Vagina (tissue), 2 donors: ENCODE results near the gene SPEG. TPM values are rescaled to one million over a fixed set of nuclear protein-coding genes. Genes with fewer than 3 reads are reported as not detected.
A peak's percentile ranks its signal among the peaks of the same experiment; 100 is the strongest.

Experiments used
- DNase-seq, 2 donors: peaks; one replicate each; pipeline ENCODE4 v3.0.0-alpha.2; 2017; ENCODE audit errors: extremely low spot score in 2 of 2
- H3K27ac ChIP-seq: fragments of 200-600 bp; sonication (generic); one replicate; pipeline ENCODE4 v1.5.1; 2019
- H3K27me3 ChIP-seq: fragments of 200-600 bp; sonication (generic); one replicate; pipeline ENCODE4 v1.5.1; 2019
- H3K36me3 ChIP-seq, 2 donors: fragments of 200-600 bp; sonication (generic); one replicate each; pipeline ENCODE4 v1.5.1; 2017 to 2019
- H3K4me1 ChIP-seq: fragments of 200-600 bp; sonication (generic); one replicate; pipeline ENCODE4 v1.5.1; 2019
- H3K4me3 ChIP-seq, 2 donors: fragments of 200-600 bp; sonication (generic); 1 replicate in 1 of 2; 2 replicates in 1 of 2; pipeline ENCODE4 v1.5.1; 2016 to 2019
- H3K9me3 ChIP-seq: fragments of 200-600 bp; sonication (generic); one replicate; pipeline ENCODE4 v1.5.1; 2019
- POLR2A ChIP-seq, 2 donors: fragments of 450-650 bp; IDR thresholded peaks; one replicate each; pipeline ENCODE4 v1.6.1; 2017; ENCODE audit warnings: antibody characterized with exemption in 2 of 2, mild to moderate bottlenecking in 2 of 2, moderate library complexity in 2 of 2
- POLR2AphosphoS5 ChIP-seq, 2 donors: sonication (generic); formaldehyde crosslinking; IDR thresholded peaks; one replicate each; pipeline ENCODE4 v1.9.0; 2017; ENCODE audit warnings: antibody characterized with exemption in 2 of 2, mild to moderate bottlenecking in 2 of 2, low read depth in 1 of 2; ENCODE audit not compliant: insufficient read depth in 1 of 2
- intact Hi-C: fragments of 100-400 bp; cut with DNase I; formaldehyde crosslinking; loops from one replicate; pipeline ENCODE4 v1.15.1; 2023
- total RNA-seq: library from RNA; depleted of rRNA; stranded (reverse); fragments of >200 nt; gene quantifications from one replicate; pipeline ENCODE4 v1.2.3, GENCODE V29; 2016
- TF ChIP-seq, protein P1 (sequence below), 3 experiments: fragments of 450-650 bp in 2 of 3; fragments of 200-600 bp in 1 of 3; sonication (generic) in 1 of 3; IDR thresholded peaks; one replicate each; pipeline ENCODE4 v1.5.1; 2017 to 2019; ENCODE audit warnings: antibody characterized with exemption in 3 of 3, mild to moderate bottlenecking in 2 of 3, moderate library complexity in 2 of 3

The SPEG gene
- total RNA-seq, 1 donor from 2014 or later = 28.2 TPM

DNA sequence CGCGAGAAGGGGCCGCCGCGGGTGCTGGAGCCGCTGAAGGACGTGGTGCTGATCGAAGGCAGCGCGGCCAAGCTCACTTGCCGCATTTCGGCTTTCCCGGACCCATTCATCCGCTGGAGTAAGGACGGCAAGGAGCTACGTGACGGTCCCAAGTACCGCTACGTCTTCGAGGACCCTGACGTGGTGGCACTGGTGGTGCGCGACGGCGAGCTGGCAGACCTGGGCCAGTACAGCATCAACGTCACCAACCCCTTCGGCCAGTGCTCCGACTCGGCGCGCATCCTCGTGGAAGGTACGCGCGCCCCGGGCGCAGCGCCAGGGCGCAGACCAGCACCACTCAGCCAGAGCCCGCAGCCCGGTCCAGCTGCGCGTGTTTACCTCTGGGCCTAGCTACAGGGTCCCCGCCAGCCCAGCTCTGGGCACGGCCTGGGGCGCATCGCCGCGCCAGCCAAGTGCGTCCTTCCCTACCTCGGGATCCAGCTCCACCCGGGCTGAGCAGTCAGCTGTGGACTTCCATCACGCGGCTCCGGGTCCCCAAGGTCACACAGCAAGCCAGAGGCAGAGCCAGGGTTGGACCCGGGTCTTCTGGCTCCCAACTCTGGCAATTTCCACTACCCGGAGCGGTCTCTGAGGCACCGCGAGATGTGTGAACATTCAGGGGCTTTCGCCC lies 62.3 kb downstream of the SPEG start:
- DNase-seq = no peak
- Histone ChIP-seq H3K27me3 (no peaks in the 10 kb centered on the region), H3K4me3 (peak overlapping the region; percentile 71 to 84), H3K36me3 (no peaks in the 10 kb centered on the region), H3K4me1 (peaks cover 35% of the 10 kb centered on the region), H3K9me3 (no peaks in the 10 kb centered on the region), H3K27ac (peak overlapping the region; percentile 95)
- TF ChIP-seq, protein P1, sequence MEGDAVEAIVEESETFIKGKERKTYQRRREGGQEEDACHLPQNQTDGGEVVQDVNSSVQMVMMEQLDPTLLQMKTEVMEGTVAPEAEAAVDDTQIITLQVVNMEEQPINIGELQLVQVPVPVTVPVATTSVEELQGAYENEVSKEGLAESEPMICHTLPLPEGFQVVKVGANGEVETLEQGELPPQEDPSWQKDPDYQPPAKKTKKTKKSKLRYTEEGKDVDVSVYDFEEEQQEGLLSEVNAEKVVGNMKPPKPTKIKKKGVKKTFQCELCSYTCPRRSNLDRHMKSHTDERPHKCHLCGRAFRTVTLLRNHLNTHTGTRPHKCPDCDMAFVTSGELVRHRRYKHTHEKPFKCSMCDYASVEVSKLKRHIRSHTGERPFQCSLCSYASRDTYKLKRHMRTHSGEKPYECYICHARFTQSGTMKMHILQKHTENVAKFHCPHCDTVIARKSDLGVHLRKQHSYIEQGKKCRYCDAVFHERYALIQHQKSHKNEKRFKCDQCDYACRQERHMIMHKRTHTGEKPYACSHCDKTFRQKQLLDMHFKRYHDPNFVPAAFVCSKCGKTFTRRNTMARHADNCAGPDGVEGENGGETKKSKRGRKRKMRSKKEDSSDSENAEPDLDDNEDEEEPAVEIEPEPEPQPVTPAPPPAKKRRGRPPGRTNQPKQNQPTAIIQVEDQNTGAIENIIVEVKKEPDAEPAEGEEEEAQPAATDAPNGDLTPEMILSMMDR (IDR thresholded peaks at IDR 0.05) = no peak
- TF ChIP-seq POLR2AphosphoS5 (IDR thresholded peaks at IDR 0.05; ENCODE audit: insufficient read depth in 1 of 2, low read depth in 1 of 2) (no peak), POLR2A (IDR thresholded peaks at IDR 0.05) (no peak)
- intact Hi-C loops = loop anchor here (5.0 kb wide), 1 partner anchor 145 kb away; no protein-coding TSS in a partner anchor

DNA sequence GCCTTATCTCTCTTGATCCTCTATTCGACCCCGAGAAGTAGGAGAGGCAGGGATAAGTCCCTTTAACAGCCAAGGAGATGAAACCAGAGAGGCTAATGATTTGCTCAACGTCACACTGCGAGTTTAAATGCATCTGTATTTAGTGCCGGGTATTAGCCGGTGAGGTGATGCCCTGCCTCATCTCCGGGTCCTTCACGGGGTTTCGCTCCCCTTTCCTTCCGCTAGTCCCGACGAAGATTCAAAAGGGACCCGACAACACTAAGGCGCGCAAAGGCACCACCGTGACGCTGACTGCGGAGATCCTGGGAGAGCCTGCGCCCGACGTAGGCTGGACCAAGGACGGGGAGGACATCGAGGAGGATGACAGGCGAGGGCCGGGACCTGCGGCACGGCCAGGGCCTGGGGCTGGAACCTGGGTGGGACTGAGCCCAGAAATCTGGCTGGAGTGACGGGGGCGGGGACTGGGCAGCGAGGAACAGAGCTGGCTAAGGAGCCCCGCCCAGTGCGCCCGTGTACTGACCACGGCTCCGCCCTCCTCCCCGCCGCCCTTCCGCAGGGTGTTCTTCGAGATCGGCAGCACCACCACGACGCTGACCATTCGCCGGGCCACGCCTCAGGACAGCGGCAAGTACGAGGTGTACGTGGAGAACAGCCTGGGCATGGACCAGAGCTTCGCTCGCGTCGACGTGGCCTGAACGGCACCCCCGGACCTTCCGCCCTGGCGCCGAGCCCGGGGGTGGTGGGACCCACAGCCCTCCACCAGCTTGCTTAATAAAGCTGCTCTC lies 63.0 kb downstream of the SPEG start:
- Histone ChIP-seq H3K27ac (peak overlapping the region; percentile 95), H3K4me3 (peak overlapping the region; percentile 71 to 84), H3K9me3 (no peaks in the 10 kb centered on the region), H3K27me3 (no peaks in the 10 kb centered on the region), H3K36me3 (no peaks in the 10 kb centered on the region), H3K4me1 (peaks cover 35% of the 10 kb centered on the region)
- peak in 1 of 2 donors; percentile 92 for DNase-seq
- intact Hi-C loops = loop anchor here (5.0 kb wide), 1 partner anchor 145 kb away; no protein-coding TSS in a partner anchor
- peak in 1 of 2 donors; percentile 84 for TF ChIP-seq POLR2AphosphoS5 (IDR thresholded peaks at IDR 0.05; ENCODE audit: insufficient read depth in 1 of 2, low read depth in 1 of 2)
- TF ChIP-seq, protein P1 (IDR thresholded peaks at IDR 0.05) = no peak
- TF ChIP-seq POLR2A (IDR thresholded peaks at IDR 0.05) = peak in 1 of 2 donors; percentile 74

DNA sequence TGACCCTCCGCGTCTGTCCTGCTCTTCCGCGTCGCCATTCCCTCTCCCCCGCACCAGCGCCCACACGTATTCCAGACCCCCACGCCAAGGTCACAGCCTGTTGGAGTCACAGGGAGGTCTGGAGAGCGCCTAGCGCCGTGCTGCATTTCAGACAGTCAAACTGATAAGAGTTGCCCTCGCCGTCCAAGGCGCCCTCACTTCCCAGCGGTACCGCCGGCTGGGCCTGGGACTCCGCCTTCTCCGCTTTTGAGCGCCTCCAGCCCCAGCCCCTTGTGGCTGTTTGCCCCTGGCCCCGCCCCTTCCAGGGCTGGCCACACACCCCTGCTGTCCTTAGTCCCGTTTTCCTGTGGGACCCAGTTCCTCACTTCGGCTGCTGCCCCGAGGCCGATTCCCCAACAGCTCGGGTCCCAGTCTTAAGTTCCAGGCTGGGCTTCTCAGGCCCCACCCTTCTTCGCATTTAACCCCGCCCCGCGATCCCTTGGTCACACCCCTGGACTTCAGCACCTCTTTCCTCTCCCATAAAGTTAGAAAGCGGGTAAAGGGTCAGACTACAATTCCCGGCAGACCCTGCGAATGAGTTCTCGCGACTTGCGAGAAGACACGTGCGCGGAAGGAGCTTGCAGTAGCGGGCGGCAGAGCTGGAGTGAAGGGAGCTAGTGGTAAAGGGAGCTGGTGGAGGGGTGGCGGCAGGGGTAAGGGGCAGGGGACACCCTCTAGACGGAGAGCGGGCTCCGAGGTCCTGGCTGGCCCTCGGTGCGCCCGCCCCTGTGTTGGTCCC lies 63.8 kb downstream of the SPEG start, which contains the start of gene GMPPA:
Gene GMPPA (plus strand): TSS at position 612 of the 778 bp plus-strand sequence. CDS start 1,085 bp downstream, outside the sequence.
- DNase-seq = peak; percentile 98 to 99
- Histone ChIP-seq H3K4me3 (peak within 1 kb of the TSS; percentile 71 to 84), H3K27ac (peak within 1 kb of the TSS; percentile 95), H3K27me3 (no peaks in the 10 kb centered on the region), H3K36me3 (peaks cover 0 to 4% of the 10 kb centered on the region in 2 donors), H3K4me1 (peaks cover 35% of the 10 kb centered on the region), H3K9me3 (no peaks in the 10 kb centered on the region)
- intact Hi-C loops = loop anchor here (5.0 kb wide), 1 partner anchor 144 kb away; no protein-coding TSS in a partner anchor
- TF ChIP-seq, protein P1 (IDR thresholded peaks at IDR 0.05) = no peak
- TF ChIP-seq POLR2AphosphoS5 (IDR thresholded peaks at IDR 0.05; ENCODE audit: insufficient read depth in 1 of 2, low read depth in 1 of 2) (peak; percentile 96 to 100), POLR2A (IDR thresholded peaks at IDR 0.05) (peak in 1 of 2 donors; percentile 70)

DNA sequence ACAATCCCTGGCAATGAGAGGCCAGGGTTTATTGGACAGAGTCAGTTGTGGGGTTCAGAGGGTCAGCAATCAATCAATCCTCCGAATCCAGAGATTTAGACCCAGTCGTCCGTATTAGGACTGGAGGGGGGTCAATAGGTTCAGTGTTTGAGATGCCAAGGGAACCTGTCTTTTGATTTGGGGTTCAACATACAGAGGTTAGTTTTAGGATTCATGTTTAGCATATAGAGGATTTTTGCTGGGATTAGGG lies 64.3 kb downstream of the SPEG start:
- intact Hi-C loops = loop anchor here (5.0 kb wide), 1 partner anchor 143 kb away; no protein-coding TSS in a partner anchor

GRCh38 chr2:219499555-219499954 lies 64.9 kb downstream of the SPEG start:
- Histone ChIP-seq H3K4me3 (peak overlapping the region; percentile 71 to 84), H3K27ac (peak overlapping the region; percentile 4), H3K36me3 (peaks cover 0 to 12% of the 10 kb centered on the region in 2 donors), H3K9me3 (no peaks in the 10 kb centered on the region), H3K4me1 (peaks cover 35% of the 10 kb centered on the region), H3K27me3 (no peaks in the 10 kb centered on the region)
- DNase-seq = no peak
- intact Hi-C loops = loop anchor here (5.0 kb wide), 1 partner anchor 143 kb away; no protein-coding TSS in a partner anchor
- TF ChIP-seq, protein P1 (IDR thresholded peaks at IDR 0.05) = no peak
- TF ChIP-seq POLR2A (IDR thresholded peaks at IDR 0.05) (no peak), POLR2AphosphoS5 (IDR thresholded peaks at IDR 0.05; ENCODE audit: insufficient read depth in 1 of 2, low read depth in 1 of 2) (no peak)

More for the DNA sequence above, 64.3 kb downstream of the SPEG start:
- Histone ChIP-seq H3K27me3 (no peaks in the 10 kb centered on the region), H3K9me3 (no peaks in the 10 kb centered on the region), H3K36me3 (peaks cover 0 to 6% of the 10 kb centered on the region in 2 donors), H3K27ac (peak overlapping the region; percentile 95), H3K4me3 (peak overlapping the region; percentile 71 to 84), H3K4me1 (peaks cover 35% of the 10 kb centered on the region)
- no peak for DNase-seq
- no peak for TF ChIP-seq POLR2AphosphoS5 (IDR thresholded peaks at IDR 0.05; ENCODE audit: insufficient read depth in 1 of 2, low read depth in 1 of 2)
